Endometrium (tissue), 2 donors: ENCODE measurements around the gene LCA5.
"Not testable (repeated sequence)": the region's sequence is repeated elsewhere in the genome, so short reads cannot be mapped to it uniquely, and the experiment has no call there.

Experiments
- FAIRE-seq: peaks from 2 replicates; lab custom pipeline; 2012; peaks lifted over from hg19 to GRCh38; lab: Jason Lieb, UNC
- donor health status: control.
- donor health status: control.

LCA5 gene

GRCh38 chr6:79536954-79537747 is at the start of gene LCA5:
TSS of gene LCA5 (minus strand) at chr6:79537430. CDS start at chr6:79518894, 18,536 bp downstream.
- FAIRE-seq, result peak; percentile 86

GRCh38 chr6:79586548-79586947 is 49.3 kb upstream of the LCA5 start:
- no peak for FAIRE-seq

GRCh38 chr6:79584332-79584731 is 47.1 kb upstream of the LCA5 start:
- no peak for FAIRE-seq

DNA sequence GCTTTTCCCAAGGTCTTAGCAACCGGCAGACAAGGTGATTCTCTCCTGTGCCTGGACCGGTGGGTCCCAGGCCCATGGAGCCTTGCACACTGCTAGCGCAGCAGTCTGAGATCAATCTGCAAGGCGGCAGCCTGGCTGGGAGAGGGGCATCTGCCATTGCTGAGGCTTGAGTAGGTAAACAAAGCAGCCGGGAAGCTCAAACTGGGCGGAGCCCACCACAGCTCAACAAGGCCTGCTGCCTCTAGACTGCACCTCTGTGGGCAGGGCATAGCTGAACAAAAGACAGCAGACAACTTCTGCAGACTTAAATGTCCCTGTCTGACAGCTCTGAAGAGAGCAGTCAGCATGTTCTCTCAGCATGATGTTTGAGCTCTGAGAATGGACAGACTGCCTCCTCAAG is 40.7 kb upstream of the LCA5 start:
- FAIRE-seq, result not testable (repeated sequence)

- no peak for FAIRE-seq
These were observed 37.5 kb upstream of the LCA5 start for GRCh38 chr6:79574630-79575225.

DNA sequence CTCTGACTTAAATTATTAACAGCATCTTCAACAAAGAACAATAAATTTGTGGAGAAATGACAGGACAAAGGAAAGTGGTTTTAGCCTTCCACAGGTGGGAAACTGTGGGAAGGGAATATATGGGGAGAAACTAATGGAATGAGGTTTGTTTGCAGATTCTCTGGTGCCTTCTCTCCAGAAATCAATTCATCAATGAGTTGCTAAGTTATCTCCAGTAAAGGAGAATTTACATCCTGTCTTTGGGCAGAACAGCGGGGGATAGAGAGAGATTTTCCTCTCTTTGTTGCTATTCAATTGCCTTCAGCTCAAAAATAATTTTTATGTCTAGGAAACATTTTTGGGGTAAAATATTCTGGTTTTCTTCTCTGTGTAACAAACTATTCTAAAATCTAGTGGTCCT is 36.9 kb upstream of the LCA5 start:
- FAIRE-seq, result no peak

DNA sequence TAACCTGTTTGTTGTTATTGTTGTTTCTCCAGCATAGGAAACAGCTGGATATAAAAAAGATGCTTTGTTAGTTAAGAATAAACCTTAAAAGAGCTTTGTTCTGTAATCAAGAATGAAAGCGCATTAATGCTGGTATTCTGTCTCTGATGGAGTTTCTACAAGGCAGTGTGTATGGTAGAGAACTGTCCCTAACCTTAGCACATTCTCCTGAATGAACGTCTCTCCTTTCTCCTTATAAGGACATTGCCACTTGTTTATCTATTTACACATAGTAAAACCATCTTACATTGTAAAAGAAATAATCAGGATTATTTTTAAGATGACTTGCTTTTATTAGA is 33.8 kb upstream of the LCA5 start:
- FAIRE-seq, result no peak

GRCh38 chr6:79570129-79571029 is 33.1 kb upstream of the LCA5 start:
- FAIRE-seq, result peak; percentile 87

GRCh38 chr6:79568996-79569395 is 31.8 kb upstream of the LCA5 start:
- FAIRE-seq, result no peak

DNA sequence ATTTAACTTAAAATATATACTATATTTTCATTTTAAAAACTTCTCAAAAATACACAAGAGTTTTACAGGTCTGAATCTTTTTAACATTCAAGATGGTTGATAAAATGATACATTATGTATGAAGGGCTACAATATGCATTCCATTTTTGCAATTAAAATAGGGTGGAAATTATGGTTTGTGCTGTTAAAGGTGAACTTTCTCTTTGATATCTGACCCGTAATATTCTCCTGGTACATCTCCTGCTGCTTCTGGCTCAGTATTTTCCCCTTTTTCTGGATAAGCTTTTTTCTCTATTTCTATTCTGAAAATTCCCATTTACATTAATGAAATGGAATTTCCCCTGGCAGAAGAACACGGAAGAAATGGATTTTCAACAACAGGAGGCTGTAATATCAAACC is 27.4 kb upstream of the LCA5 start:
- no peak for FAIRE-seq

DNA sequence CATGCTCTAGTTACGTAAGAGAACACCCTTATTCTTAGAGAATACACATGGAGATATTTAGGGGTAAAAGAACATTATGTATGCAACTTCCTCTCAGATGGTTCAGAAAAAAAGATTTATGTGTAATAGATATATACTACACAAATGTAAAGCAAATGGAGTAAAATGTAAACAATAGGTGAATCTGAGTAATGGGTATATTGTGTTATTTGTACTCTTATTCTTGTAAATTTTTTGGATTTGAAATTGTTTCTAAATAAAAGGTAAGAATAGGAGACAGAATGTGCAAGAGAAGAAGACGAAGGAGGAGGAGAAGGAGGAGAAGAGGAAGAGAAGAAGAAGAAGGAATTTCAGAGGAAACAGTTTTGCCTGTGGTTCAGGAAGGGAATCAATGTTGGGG is 22.5 kb upstream of the LCA5 start:
- FAIRE-seq, result no peak

DNA sequence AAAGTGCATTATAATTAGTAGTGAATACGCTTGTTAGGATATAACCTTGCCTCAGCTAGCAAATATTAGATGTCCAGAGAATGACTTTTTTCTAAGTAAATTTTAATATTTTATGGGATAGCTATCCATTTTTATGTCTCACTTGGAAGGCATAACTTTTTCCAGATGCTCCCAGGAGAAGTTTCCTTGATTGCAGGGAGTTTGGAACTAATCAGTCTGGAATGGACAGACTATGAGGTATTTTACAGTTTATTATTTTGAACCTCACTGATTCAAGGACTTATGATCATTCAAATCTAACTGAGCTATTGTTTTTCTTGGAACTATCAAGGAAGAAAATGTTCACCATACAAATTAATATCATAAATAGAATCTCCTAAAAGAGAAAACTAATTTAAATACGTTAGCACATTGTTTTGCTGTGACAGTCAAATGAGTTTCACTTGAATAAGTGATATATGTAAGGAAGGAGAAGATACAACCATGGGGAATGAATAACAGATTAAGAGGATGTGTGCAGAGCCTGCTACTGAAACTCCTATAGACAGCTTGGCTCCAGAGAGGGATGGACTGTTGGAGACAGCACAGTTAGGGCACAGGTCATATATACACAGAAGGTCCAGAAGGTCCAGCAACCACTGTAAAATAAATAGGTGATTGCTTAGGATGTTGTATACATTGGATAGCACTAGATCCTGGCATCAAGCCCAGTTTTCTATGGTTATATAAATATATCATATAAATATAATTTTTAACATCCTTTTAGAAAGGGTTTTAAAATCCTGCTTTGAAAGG is 20.6 kb upstream of the LCA5 start:
- FAIRE-seq, result no peak

DNA sequence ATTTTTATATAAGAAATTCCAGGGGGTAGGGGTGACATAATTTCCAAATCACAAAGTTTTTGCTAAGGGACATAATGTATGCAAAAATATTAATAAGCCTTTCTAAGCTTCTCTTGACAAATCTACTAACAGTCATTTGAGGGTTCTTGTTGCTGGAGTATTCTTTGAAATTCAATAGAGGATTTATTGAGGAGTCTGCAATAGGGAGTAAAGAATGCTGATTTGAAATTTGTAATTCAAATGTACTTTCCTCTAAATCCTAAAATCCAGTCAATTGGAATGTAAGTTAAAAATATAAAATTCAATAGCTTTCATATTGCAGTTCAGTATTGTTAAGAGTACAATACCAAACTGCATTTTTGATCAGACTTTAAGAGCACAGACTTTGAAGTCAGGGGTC is 17.1 kb upstream of the LCA5 start:
- FAIRE-seq, result no peak

DNA sequence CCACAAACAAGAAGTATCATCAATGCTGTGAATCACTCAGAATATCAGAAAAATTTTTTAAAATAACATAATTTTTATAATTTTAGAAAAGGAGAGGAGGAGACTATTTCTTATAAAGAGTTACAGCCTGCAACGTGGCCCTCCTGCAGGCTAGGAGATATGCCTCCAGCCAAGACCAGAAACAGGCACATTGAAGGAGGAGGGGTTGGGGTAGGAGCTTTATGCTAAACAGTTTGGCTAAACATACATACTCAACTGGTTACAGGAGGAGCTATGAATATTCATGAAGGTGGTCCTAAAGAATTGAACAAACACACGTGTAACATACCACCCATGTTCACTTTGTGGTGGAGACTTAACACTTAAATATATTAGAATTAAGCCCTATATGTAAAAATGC is 14.2 kb upstream of the LCA5 start:
- no peak for FAIRE-seq

- FAIRE-seq, result no peak
These were observed 11.1 kb upstream of the LCA5 start for GRCh38 chr6:79548304-79548703.

DNA sequence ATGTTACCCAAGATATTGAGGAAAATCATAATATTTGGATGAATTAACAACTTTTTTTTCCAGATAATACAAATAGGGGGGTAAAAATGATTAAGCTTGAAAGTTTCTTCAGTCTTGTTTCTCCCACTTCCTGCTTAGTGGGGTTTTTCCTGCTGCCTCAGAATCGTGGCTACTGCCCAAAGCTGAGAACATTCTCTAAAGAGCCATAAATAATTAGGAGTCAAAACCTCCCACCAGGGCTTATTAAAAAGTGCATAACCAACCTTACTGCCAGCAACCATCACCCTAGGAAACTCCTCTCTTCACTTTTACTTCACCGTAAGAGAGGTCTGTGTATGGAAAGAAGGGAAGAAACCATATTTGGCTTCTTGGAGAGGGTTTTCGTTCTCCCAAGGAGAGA is 9.0 kb upstream of the LCA5 start:
- FAIRE-seq, result no peak

DNA sequence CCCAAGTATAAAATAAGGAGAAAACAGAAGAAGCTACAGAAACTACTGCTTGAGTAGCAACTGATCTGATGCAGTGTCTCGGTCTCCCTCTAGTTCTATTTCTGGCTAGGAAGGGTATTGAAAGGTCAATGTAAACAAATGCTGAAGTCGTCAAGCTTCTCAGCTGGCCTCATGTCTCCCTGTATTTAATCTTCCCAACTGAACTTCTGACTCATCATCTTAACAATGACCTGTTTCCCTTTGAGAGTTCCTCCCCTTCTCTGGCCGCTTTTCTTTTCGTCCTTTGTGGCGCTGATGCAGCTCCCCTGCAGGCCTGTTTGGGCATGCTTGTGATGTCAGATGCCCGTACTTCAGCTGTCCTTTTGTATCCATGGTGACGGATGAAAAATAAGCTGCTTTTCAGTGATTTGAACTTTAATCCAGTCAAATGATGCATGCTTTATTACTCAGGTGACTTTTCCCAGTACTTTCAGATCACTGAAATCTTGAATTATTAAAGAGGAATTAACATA is 7.8 kb upstream of the LCA5 start:
- FAIRE-seq, result peak; percentile 98

GRCh38 chr6:79544299-79544927 is 7.2 kb upstream of the LCA5 start:
- FAIRE-seq, result no peak

GRCh38 chr6:79543886-79544285 is 6.7 kb upstream of the LCA5 start:
- FAIRE-seq, result no peak

DNA sequence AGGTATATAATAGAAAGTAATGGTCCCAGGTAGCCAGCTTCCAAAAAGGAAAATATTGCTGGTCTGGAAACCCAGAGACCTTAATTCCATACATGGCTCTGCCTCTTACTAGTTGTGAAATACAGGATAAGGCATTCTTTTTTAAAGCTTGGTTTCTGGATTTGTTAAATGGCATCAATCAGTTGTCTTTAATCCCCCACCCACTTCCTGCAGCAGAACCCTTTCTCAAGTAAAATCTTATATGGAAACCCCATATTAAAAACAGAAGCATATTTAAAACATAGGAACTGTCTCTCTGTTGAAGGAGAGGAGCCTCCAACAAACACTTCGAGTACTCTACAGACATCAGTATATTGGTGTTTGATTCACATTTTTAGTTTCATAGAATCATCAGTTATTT is 6.2 kb upstream of the LCA5 start:
- no peak for FAIRE-seq
